ENCODE measurements around the gene IL18BP.

The IL18BP gene

GRCh38 chr11:72013765-72014711 is 15.3 kb downstream of the IL18BP start:
- DNase-seq, result no peak

GRCh38 chr11:72014761-72015320 is 16.1 kb downstream of the IL18BP start:
- DNase-seq, result no peak

GRCh38 chr11:72015511-72016061 is 16.9 kb downstream of the IL18BP start:
- DNase-seq, result no peak

GRCh38 chr11:72018171-72018570 is 19.5 kb downstream of the IL18BP start:
- no peak for DNase-seq

GRCh38 chr11:72023335-72023734 is 24.6 kb downstream of the IL18BP start:
- no peak for DNase-seq

GRCh38 chr11:72024069-72024754 is 25.5 kb downstream of the IL18BP start:
- DNase-seq, result no peak

GRCh38 chr11:72026090-72026489 is 27.4 kb downstream of the IL18BP start:
- DNase-seq, result no peak

- DNase-seq, result no peak
Measured at GRCh38 chr11:72030472-72031045, 31.9 kb downstream of the IL18BP start.

GRCh38 chr11:72036687-72037086 is 38.0 kb downstream of the IL18BP start:
- no peak for DNase-seq

- no peak for DNase-seq
Measured at GRCh38 chr11:72037554-72038311, 39.0 kb downstream of the IL18BP start.

GRCh38 chr11:72038491-72038890 is 39.8 kb downstream of the IL18BP start:
- no peak for DNase-seq

GRCh38 chr11:72039031-72039855 is 40.5 kb downstream of the IL18BP start:
- DNase-seq, result peak in 1 of 2 donors; percentile 19

- no peak for DNase-seq
Measured at GRCh38 chr11:72039856-72040401, 41.2 kb downstream of the IL18BP start.

GRCh38 chr11:72040491-72041363 is 42.0 kb downstream of the IL18BP start:
- peak; percentile 78 to 82 for DNase-seq

- peak; percentile 40 to 46 for DNase-seq
Measured at GRCh38 chr11:72041364-72042063, 42.8 kb downstream of the IL18BP start.

- DNase-seq, result peak in 1 of 2 donors; percentile 7
Measured at GRCh38 chr11:72042064-72042745, 43.5 kb downstream of the IL18BP start.

- DNase-seq, result no peak
Measured at GRCh38 chr11:72045849-72046248, 47.1 kb downstream of the IL18BP start.

GRCh38 chr11:72048766-72049460 is 50.2 kb downstream of the IL18BP start:
- no peak for DNase-seq

All from CD4-positive, alpha-beta T cell treated with Interleukin-4 for 1 hour (primary cell).